Transverse colon (tissue), 4 donors: ENCODE measurements around the gene CDK5.
A peak's percentile ranks its signal among the peaks of the same experiment; 100 is the strongest.

Experiments
- POLR2AphosphoS5 ChIP-seq, 3 donors: sonication (generic); formaldehyde crosslinking; IDR thresholded peaks; one replicate each; pipeline ENCODE4 v1.6.1; 2016; ENCODE audit warnings: antibody characterized with exemption in 3 of 3
- TF ChIP-seq, protein P1 (sequence below), 5 experiments: fragments of 200-600 bp in 3 of 5; fragments of 450-650 bp in 2 of 5; sonication (generic) in 3 of 5; IDR thresholded peaks; 1 replicate in 2 of 5; 2 replicates in 3 of 5; pipeline ENCODE4 v1.5.1; 2016 to 2017; ENCODE audit warnings: antibody characterized with exemption in 5 of 5, inconsistent platforms in 3 of 5, mild to moderate bottlenecking in 2 of 5, moderate library complexity in 1 of 5

DNA sequence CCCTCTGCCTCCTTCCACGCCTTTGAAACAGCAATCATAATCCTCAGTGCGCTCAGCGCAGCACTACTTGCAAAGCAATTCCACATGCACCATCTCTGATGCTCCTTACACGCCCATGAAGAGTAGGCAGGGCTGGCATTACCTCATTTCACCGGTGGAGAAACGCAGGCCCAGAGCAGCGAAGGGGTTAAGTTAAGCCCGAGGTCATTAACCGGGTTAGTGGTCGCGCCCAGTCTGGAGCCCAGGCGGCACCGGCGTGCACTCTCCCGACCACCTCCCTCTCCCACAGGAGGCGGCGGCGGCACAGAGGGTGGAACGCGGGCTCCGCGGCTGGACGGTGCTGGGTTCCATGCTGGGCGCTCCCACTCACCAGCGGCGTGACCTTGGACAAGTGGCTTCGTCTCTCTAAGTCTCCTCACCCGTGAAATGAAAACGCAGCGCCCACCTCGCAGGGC lies 22.4 kb upstream of the CDK5 start:
- TF ChIP-seq, protein P1, sequence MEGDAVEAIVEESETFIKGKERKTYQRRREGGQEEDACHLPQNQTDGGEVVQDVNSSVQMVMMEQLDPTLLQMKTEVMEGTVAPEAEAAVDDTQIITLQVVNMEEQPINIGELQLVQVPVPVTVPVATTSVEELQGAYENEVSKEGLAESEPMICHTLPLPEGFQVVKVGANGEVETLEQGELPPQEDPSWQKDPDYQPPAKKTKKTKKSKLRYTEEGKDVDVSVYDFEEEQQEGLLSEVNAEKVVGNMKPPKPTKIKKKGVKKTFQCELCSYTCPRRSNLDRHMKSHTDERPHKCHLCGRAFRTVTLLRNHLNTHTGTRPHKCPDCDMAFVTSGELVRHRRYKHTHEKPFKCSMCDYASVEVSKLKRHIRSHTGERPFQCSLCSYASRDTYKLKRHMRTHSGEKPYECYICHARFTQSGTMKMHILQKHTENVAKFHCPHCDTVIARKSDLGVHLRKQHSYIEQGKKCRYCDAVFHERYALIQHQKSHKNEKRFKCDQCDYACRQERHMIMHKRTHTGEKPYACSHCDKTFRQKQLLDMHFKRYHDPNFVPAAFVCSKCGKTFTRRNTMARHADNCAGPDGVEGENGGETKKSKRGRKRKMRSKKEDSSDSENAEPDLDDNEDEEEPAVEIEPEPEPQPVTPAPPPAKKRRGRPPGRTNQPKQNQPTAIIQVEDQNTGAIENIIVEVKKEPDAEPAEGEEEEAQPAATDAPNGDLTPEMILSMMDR (IDR thresholded peaks at IDR 0.05): peak in 1 of 5 experiments; percentile 42
- no peak for TF ChIP-seq POLR2AphosphoS5 (IDR thresholded peaks at IDR 0.05)
